Measurements from ENCODE around the gene GPR160. TPM values are rescaled to one million over a fixed set of nuclear protein-coding genes. Genes with fewer than 3 reads are reported as not detected.

GPR160 gene
- total RNA-seq (10 to 100 TPM; 21.2 to 52.2 (median 28.7) TPM), polyA plus RNA-seq (10 to 100 TPM; 17.1 to 21.9 (median 17.6) TPM)
- long read RNA-seq, donor 1, transcript GPR160-201 (4 exons, 2,039 nt) = major isoform, 7 of 8 reads
- long read RNA-seq, donor 1, partial matches to known transcripts = 0 of 8 reads
- long read RNA-seq, donor 1, other reads (novel, unspliced or antisense) = 0 of 8 reads
- long read RNA-seq, donor 2, transcript GPR160-201 (4 exons, 2,039 nt) = major isoform, 7 of 13 reads
- long read RNA-seq, donor 2, partial matches to known transcripts = 5 of 13 reads
- long read RNA-seq, donor 2, other reads (novel, unspliced or antisense) = 0 of 13 reads

- H3K36me3 ChIP-seq = no peaks in the 10 kb centered on the region
- peak; percentile 98 for DNase-seq
- intact Hi-C loops (cut with DNase I; ENCODE audit: low total_unique reads) = no loop called here
- H3K9me3 ChIP-seq = no peaks in the 10 kb centered on the region
- peaks cover 0 to 18% (median 0%) of the 10 kb centered on the region in 7 donors for H3K27me3 ChIP-seq (replicated peaks in 1 of 7)
- H3K27ac ChIP-seq = peak within 1 kb of the TSS; percentile 57 to 97 (median 90)
- TF ChIP-seq POLR2AphosphoS5 (IDR thresholded peaks at IDR 0.05) = peak; percentile 69 to 87 (median 72)
- TF ChIP-seq, protein P1, sequence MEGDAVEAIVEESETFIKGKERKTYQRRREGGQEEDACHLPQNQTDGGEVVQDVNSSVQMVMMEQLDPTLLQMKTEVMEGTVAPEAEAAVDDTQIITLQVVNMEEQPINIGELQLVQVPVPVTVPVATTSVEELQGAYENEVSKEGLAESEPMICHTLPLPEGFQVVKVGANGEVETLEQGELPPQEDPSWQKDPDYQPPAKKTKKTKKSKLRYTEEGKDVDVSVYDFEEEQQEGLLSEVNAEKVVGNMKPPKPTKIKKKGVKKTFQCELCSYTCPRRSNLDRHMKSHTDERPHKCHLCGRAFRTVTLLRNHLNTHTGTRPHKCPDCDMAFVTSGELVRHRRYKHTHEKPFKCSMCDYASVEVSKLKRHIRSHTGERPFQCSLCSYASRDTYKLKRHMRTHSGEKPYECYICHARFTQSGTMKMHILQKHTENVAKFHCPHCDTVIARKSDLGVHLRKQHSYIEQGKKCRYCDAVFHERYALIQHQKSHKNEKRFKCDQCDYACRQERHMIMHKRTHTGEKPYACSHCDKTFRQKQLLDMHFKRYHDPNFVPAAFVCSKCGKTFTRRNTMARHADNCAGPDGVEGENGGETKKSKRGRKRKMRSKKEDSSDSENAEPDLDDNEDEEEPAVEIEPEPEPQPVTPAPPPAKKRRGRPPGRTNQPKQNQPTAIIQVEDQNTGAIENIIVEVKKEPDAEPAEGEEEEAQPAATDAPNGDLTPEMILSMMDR (IDR thresholded peaks at IDR 0.05 in 8 of 11, conservative IDR thresholded peaks at IDR 0.05 in 3 of 11) = peak; percentile 50 to 90 (median 83)
- TF ChIP-seq POLR2A (IDR thresholded peaks at IDR 0.05) = no peak
- 5 to 27% (median 6%) methylated on average over 9 to 78 of the region's 78 CpGs for WGBS, 5 donors
- H3K4me1 ChIP-seq = peaks cover 8 to 57% (median 25%) of the 10 kb centered on the region in 6 donors
- H3K4me3 ChIP-seq = peak within 1 kb of the TSS; percentile 69 to 89 (median 79)
Observed at GRCh38 chr3:170037463-170038433, at the start of gene GPR160. Gene GPR160 (plus strand): TSS chr3:170037995. CDS start chr3:170083973, 45,978 bp downstream.

DNA sequence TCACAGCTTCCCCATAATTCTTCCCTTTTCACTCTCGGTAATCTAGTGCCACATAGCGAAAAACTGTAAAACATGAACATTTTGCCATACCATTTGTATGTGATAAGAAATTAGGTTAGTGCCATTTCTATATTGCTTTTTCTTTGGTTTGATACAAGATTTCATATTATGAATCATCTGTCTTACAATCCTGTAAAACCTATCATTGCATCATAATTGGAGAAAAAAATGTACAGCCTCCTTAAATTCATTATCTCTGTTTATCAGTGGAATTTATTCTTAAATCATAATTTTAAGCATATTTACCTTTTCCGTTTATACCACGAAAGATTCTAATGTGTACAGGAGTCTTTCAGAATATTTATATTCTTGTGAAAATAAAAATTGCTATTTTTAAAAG is 47.4 kb upstream of the GPR160 start:
- intact Hi-C loops (cut with DNase I; ENCODE audit: low total_unique reads) = no loop called here
- Histone ChIP-seq H3K36me3 (peaks cover 0 to 100% (median 85%) of the 10 kb centered on the region in 6 donors), H3K27me3 (replicated peaks in 1 of 7) (no peaks in the 10 kb centered on the region), H3K4me3 (no peak overlapping the region), H3K27ac (no peak overlapping the region), H3K9me3 (no peaks in the 10 kb centered on the region), H3K4me1 (peaks cover 0 to 34% (median 0%) of the 10 kb centered on the region in 6 donors)
- TF ChIP-seq POLR2AphosphoS5 (IDR thresholded peaks at IDR 0.05) (no peak), POLR2A (IDR thresholded peaks at IDR 0.05) (no peak)
- TF ChIP-seq, protein P1 (IDR thresholded peaks at IDR 0.05 in 8 of 11, conservative IDR thresholded peaks at IDR 0.05 in 3 of 11) = no peak
- DNase-seq = no peak
- 91 to 95% (median 92%) methylated on average over 4 of the region's 4 CpGs for WGBS, 5 donors

GRCh38 chr3:169992156-169992555 is 45.6 kb upstream of the GPR160 start:
- H3K36me3 ChIP-seq = peaks cover 0 to 99% (median 76%) of the 10 kb centered on the region in 6 donors
- H3K27ac ChIP-seq = peak overlapping the region in 2 of 8 donors; percentile 43 to 46
- H3K4me1 ChIP-seq = peaks cover 0 to 46% (median 0%) of the 10 kb centered on the region in 6 donors
- intact Hi-C loops (cut with DNase I; ENCODE audit: low total_unique reads) = no loop called here
- no peak for DNase-seq
- H3K4me3 ChIP-seq = no peak overlapping the region
- H3K27me3 ChIP-seq (replicated peaks in 1 of 7) = no peaks in the 10 kb centered on the region
- WGBS, 5 donors = 69 to 84% (median 80%) methylated on average over 3 of the region's 3 CpGs
- TF ChIP-seq POLR2AphosphoS5 (IDR thresholded peaks at IDR 0.05) (no peak), POLR2A (IDR thresholded peaks at IDR 0.05) (no peak)
- TF ChIP-seq, protein P1 (IDR thresholded peaks at IDR 0.05 in 8 of 11, conservative IDR thresholded peaks at IDR 0.05 in 3 of 11) = no peak
- no peaks in the 10 kb centered on the region for H3K9me3 ChIP-seq

All from spleen (tissue), 13 donors.